Measurements from ENCODE around the gene RAB4B.

Gene RAB4B

GRCh38 chr19:40739030-40739839 lies 38.8 kb upstream of the RAB4B start:
- H3K36me3 ChIP-seq (ENCODE audit: insufficient read depth, insufficient read length, low read length), result peaks cover 51% of the 10 kb centered on the region
- H3K9ac ChIP-seq (ENCODE audit: insufficient read length, low read depth), result no peak overlapping the region

DNA sequence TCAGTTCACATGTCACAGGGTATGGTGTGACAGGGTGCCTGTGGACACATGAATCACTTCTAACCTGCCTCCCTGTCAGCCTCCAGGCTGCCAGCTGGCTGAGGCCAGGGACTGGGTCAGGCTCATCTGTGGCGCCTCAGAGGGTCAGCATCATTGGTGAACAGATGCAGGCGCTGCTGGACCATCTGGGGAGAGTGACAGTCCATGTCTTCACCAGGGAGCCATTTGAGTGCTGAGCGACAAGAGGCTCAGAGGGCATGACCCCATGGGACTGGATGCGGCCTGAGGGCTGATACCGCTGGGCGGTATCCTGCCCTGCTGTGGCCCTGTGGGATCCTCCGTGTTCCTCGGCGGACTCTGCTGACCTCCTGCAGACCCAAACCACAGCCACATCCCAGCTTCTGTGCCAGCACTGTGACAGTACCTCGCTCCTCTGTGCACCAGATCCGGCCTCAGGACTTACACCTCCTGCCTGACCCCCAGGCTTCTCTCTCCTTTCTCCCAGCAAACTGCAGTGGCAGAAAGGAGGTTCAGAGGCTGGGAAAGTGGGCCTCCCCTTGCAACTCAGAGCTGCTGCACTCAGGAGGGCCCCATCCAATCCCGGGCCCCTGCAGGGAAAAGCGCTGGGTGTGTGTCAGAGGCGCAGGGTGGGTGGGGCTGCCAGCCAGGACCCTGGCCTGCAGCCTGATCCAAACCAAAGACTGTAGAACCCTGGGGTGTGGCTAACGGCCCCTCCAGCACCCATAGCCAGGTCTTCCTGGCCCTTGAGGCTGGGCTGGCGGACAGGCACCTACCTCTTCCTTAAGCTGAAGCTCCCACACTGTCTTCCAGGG lies 38.0 kb upstream of the RAB4B start:
- no peak for TF ChIP-seq SUZ12 (IDR thresholded peaks at IDR 0.05; ENCODE audit: extremely low read depth, insufficient read depth, insufficient read length)
- no peak for TF ChIP-seq YY1 (IDR thresholded peaks at IDR 0.05; ENCODE audit: insufficient read depth, insufficient read length)
- TF ChIP-seq ZNF274 (IDR thresholded peaks at IDR 0.05; ENCODE audit: low read depth, low read length), result no peak
- Histone ChIP-seq H3K36me3 (ENCODE audit: insufficient read depth, insufficient read length, low read length) (peaks cover 48% of the 10 kb centered on the region), H3K9me3 (ENCODE audit: insufficient read depth, low read length) (no peaks in the 10 kb centered on the region), H3K4me1 (ENCODE audit: insufficient read depth, insufficient read length) (peaks cover 17% of the 10 kb centered on the region), H3K9ac (ENCODE audit: insufficient read length, low read depth) (no peak overlapping the region), H3K27me3 (ENCODE audit: insufficient read depth, insufficient read length) (no peaks in the 10 kb centered on the region), H3K4me3 (ENCODE audit: insufficient read length, low read depth) (no peak overlapping the region)
- DNase-seq (ENCODE audit: low read depth, low spot score), result no peak

More at GRCh38 chr19:40739030-40739839, 38.8 kb upstream of the RAB4B start:
- no peaks in the 10 kb centered on the region for H3K27me3 ChIP-seq (ENCODE audit: insufficient read depth, insufficient read length)
- H3K9me3 ChIP-seq (ENCODE audit: insufficient read depth, low read length), result no peaks in the 10 kb centered on the region
- no peak overlapping the region for H3K4me3 ChIP-seq (ENCODE audit: insufficient read length, low read depth)
- TF ChIP-seq YY1 (IDR thresholded peaks at IDR 0.05; ENCODE audit: insufficient read depth, insufficient read length) (no peak), ZNF274 (IDR thresholded peaks at IDR 0.05; ENCODE audit: low read depth, low read length) (no peak), SUZ12 (IDR thresholded peaks at IDR 0.05; ENCODE audit: extremely low read depth, insufficient read depth, insufficient read length) (no peak)
- no peak for DNase-seq (ENCODE audit: low read depth, low spot score)
- H3K4me1 ChIP-seq (ENCODE audit: insufficient read depth, insufficient read length), result peaks cover 14% of the 10 kb centered on the region

DNA sequence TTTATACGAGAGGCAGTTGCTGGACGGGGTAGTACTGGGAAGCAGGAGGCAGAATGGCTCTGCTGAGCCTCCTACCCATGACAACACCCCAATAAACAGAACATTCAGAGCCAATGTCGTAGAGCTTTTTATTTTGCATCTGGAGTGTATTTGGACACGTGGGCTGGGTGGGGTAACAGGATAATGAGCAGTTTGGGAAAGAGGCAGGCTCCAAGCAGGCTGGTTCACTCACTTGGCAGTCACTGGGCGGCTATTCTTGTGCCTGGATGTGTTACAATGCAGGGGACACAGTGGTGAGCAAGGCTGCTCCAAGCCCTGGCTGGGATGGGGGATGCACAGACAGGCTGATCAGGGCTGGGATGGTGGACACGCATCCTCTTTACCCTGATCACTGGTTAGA lies 37.3 kb upstream of the RAB4B start:
- Histone ChIP-seq H3K27me3 (ENCODE audit: insufficient read depth, insufficient read length) (no peaks in the 10 kb centered on the region), H3K9me3 (ENCODE audit: insufficient read depth, low read length) (no peaks in the 10 kb centered on the region), H3K4me3 (ENCODE audit: insufficient read length, low read depth) (no peak overlapping the region), H3K4me1 (ENCODE audit: insufficient read depth, insufficient read length) (peaks cover 17% of the 10 kb centered on the region), H3K36me3 (ENCODE audit: insufficient read depth, insufficient read length, low read length) (peaks cover 42% of the 10 kb centered on the region), H3K9ac (ENCODE audit: insufficient read length, low read depth) (no peak overlapping the region)
- TF ChIP-seq ZNF274 (IDR thresholded peaks at IDR 0.05; ENCODE audit: low read depth, low read length) (no peak), YY1 (IDR thresholded peaks at IDR 0.05; ENCODE audit: insufficient read depth, insufficient read length) (no peak), SUZ12 (IDR thresholded peaks at IDR 0.05; ENCODE audit: extremely low read depth, insufficient read depth, insufficient read length) (no peak)
- DNase-seq (ENCODE audit: low read depth, low spot score), result no peak

GRCh38 chr19:40741527-40742390 lies 36.3 kb upstream of the RAB4B start:
- no peaks in the 10 kb centered on the region for H3K9me3 ChIP-seq (ENCODE audit: insufficient read depth, low read length)
- H3K36me3 ChIP-seq (ENCODE audit: insufficient read depth, insufficient read length, low read length), result peaks cover 40% of the 10 kb centered on the region
- no peak for DNase-seq (ENCODE audit: low read depth, low spot score)
- H3K4me1 ChIP-seq (ENCODE audit: insufficient read depth, insufficient read length), result peaks cover 17% of the 10 kb centered on the region
- TF ChIP-seq ZNF274 (IDR thresholded peaks at IDR 0.05; ENCODE audit: low read depth, low read length) (no peak), SUZ12 (IDR thresholded peaks at IDR 0.05; ENCODE audit: extremely low read depth, insufficient read depth, insufficient read length) (no peak), YY1 (IDR thresholded peaks at IDR 0.05; ENCODE audit: insufficient read depth, insufficient read length) (no peak)
- no peak overlapping the region for H3K4me3 ChIP-seq (ENCODE audit: insufficient read length, low read depth)
- no peaks in the 10 kb centered on the region for H3K27me3 ChIP-seq (ENCODE audit: insufficient read depth, insufficient read length)
- H3K9ac ChIP-seq (ENCODE audit: insufficient read length, low read depth), result no peak overlapping the region

GRCh38 chr19:40742477-40742876 lies 35.6 kb upstream of the RAB4B start:
- Histone ChIP-seq H3K9ac (ENCODE audit: insufficient read length, low read depth) (no peak overlapping the region), H3K36me3 (ENCODE audit: insufficient read depth, insufficient read length, low read length) (peaks cover 33% of the 10 kb centered on the region), H3K9me3 (ENCODE audit: insufficient read depth, low read length) (no peaks in the 10 kb centered on the region), H3K4me1 (ENCODE audit: insufficient read depth, insufficient read length) (peaks cover 17% of the 10 kb centered on the region), H3K4me3 (ENCODE audit: insufficient read length, low read depth) (no peak overlapping the region), H3K27me3 (ENCODE audit: insufficient read depth, insufficient read length) (no peaks in the 10 kb centered on the region)
- DNase-seq (ENCODE audit: low read depth, low spot score), result no peak
- TF ChIP-seq ZNF274 (IDR thresholded peaks at IDR 0.05; ENCODE audit: low read depth, low read length), result no peak

GRCh38 chr19:40742886-40743285 lies 35.2 kb upstream of the RAB4B start:
- Histone ChIP-seq H3K36me3 (ENCODE audit: insufficient read depth, insufficient read length, low read length) (peaks cover 32% of the 10 kb centered on the region), H3K9me3 (ENCODE audit: insufficient read depth, low read length) (no peaks in the 10 kb centered on the region), H3K4me3 (ENCODE audit: insufficient read length, low read depth) (no peak overlapping the region), H3K9ac (ENCODE audit: insufficient read length, low read depth) (no peak overlapping the region), H3K4me1 (ENCODE audit: insufficient read depth, insufficient read length) (peaks cover 17% of the 10 kb centered on the region), H3K27me3 (ENCODE audit: insufficient read depth, insufficient read length) (no peaks in the 10 kb centered on the region)
- DNase-seq (ENCODE audit: low read depth, low spot score), result no peak
- TF ChIP-seq SUZ12 (IDR thresholded peaks at IDR 0.05; ENCODE audit: extremely low read depth, insufficient read depth, insufficient read length) (no peak), ZNF274 (IDR thresholded peaks at IDR 0.05; ENCODE audit: low read depth, low read length) (no peak), YY1 (IDR thresholded peaks at IDR 0.05; ENCODE audit: insufficient read depth, insufficient read length) (no peak)
